Upper lobe of left lung (tissue), 6 donors: ENCODE measurements around the gene CPT1A. TPM values are rescaled to one million over a fixed set of nuclear protein-coding genes. Genes with fewer than 3 reads are reported as not detected.

ENCODE experiments used
- ATAC-seq, 2 donors: fragments of 200-7000 bp; cut with Tn5 transposase; one replicate each; pipeline ENCODE4 v1.9.1; 2022; ENCODE audit warnings: mild to moderate bottlenecking in 2 of 2, moderate library complexity in 2 of 2; ENCODE audit not compliant: low FRiP score in 2 of 2
- DNase-seq, 2 donors: peaks; one replicate each; pipeline ENCODE4 v3.0.0-alpha.2; 2019 to 2020
- H3K27ac ChIP-seq, 4 donors: fragments of 200-600 bp; sonication (generic); one replicate each; pipeline ENCODE4 v1.5.1; 2016 to 2019
- H3K27me3 ChIP-seq, 4 donors: fragments of 200-600 bp; sonication (generic); one replicate each; pipeline ENCODE4 v1.5.1; 2017 to 2019
- H3K36me3 ChIP-seq, 4 donors: fragments of 200-600 bp; sonication (generic); one replicate each; pipeline ENCODE4 v1.5.1; 2016 to 2019
- H3K4me1 ChIP-seq, 4 donors: fragments of 200-600 bp; sonication (generic); one replicate each; pipeline ENCODE4 v1.5.1; 2018 to 2019
- H3K4me3 ChIP-seq, 4 donors: fragments of 200-600 bp; sonication (generic); one replicate each; pipeline ENCODE4 v1.5.1; 2017 to 2019; ENCODE audit warnings: mild to moderate bottlenecking in 2 of 4, moderate library complexity in 1 of 4
- H3K9me3 ChIP-seq, 4 donors: fragments of 200-600 bp; sonication (generic); one replicate each; pipeline ENCODE4 v1.5.1; 2018 to 2019
- EP300 ChIP-seq, 4 donors: sonication (generic); formaldehyde crosslinking; IDR thresholded peaks; one replicate each; pipeline ENCODE4 v1.5.1; 2017; ENCODE audit warnings: antibody characterized with exemption in 4 of 4, control low read depth in 2 of 4
- POLR2A ChIP-seq, 4 donors: fragments of 450-650 bp; IDR thresholded peaks; one replicate each; pipeline ENCODE4 v1.5.1; 2016 to 2017; ENCODE audit warnings: antibody characterized with exemption in 4 of 4, mild to moderate bottlenecking in 2 of 4
- POLR2AphosphoS5 ChIP-seq, 2 donors: sonication (generic); formaldehyde crosslinking; IDR thresholded peaks; one replicate each; pipeline ENCODE4 v1.5.1; 2017; ENCODE audit warnings: antibody characterized with exemption in 2 of 2
- WGBS, 2 donors: methylation state at CpG; one replicate each; pipeline ENCODE4 v1.1.5; 2017 to 2018; 5-methylcytosine and 5-hydroxymethylcytosine counted together
- total RNA-seq, 6 donors: library from RNA; depleted of rRNA in 4 of 6; stranded (reverse); fragments of >200 nt in 4 of 6; gene quantifications; one replicate each; pipeline versions ENCODE4 v1.1.0 to v1.2.1, GENCODE V29; 2016 to 2021
- TF ChIP-seq, protein P1 (sequence below), 6 experiments: fragments of 450-650 bp in 4 of 6; fragments of 200-600 bp in 2 of 6; sonication (generic) in 2 of 6; IDR thresholded peaks; one replicate each; pipeline ENCODE4 v1.5.1; 2016 to 2019; ENCODE audit warnings: antibody characterized with exemption in 6 of 6
- donor health status: DM: no; HTN: no; CAD: no; lungs with moderate emphysema.
- donor health status: DM: no; HTN: yes; CAD: no; lungs with severe emphysema.

The CPT1A gene
- total RNA-seq, 6 donors from 2014 or later, result 38.2 to 91.8 (median 63.3) TPM

DNA sequence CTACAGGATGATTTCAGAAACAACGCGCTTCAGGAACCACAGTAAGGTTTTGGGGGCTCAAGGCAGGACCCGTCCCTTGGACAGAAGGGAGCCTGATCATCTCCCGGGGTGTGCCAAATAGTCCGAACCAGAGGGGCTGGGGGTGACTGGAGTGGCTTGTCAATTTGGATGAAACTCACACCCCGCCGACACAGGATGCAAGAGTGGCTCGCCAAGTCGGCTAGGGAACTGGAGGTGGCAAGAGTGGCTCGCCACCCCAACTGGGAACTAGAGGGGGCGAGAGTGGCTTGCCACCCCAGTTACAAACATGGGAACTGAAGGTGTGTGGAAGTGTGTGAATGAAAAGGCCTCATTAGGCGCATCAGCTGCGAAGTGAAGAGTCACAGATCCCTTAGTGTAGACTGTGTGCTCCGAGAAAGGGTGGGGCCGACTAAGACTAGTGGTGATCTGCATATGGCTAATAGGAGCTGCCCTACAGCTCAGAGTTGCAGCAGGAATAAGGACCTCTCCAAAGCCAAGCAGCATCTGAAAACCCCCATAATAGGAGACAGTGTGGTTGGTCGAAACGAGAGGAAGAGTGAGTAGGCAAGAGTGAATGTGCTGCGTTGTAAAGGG is 26.6 kb upstream of the CPT1A start:
- no peak for DNase-seq
- no peak for ATAC-seq
- 92 to 96% methylated on average over 18 of the region's 18 CpGs for WGBS, 2 donors

DNA sequence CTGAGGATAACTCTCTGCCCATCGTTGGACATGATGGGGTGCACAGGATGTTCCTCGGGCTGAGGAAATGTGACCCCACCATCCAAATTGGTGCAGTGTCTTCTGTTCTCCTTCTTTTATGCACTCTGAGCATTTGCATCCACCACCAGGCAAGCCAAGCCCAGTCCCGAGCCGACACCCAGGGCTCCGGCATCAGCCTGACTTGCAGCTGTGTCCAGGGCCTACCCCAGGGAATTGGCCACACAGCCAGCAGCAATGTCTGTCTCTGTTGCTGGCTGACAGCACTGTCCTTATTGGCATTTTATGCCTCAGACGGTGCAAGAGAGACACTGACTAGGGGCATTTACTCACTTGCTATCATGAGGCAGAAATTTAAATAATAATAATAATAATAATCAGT is 25.4 kb upstream of the CPT1A start:
- WGBS, 2 donors, result 83 to 85% methylated on average over 6 of the region's 6 CpGs
- H3K27ac ChIP-seq, result no peak overlapping the region
- TF ChIP-seq EP300 (IDR thresholded peaks at IDR 0.05), result no peak
- no peak for TF ChIP-seq POLR2A (IDR thresholded peaks at IDR 0.05)
- TF ChIP-seq POLR2AphosphoS5 (IDR thresholded peaks at IDR 0.05), result no peak
- no peak overlapping the region for H3K4me3 ChIP-seq
- DNase-seq (peak in 1 of 2 donors; percentile 51), ATAC-seq (no peak)
- H3K9me3 ChIP-seq, result peaks cover 0 to 8% (median 4%) of the 10 kb centered on the region in 4 donors
- no peaks in the 10 kb centered on the region for H3K27me3 ChIP-seq
- no peaks in the 10 kb centered on the region for H3K36me3 ChIP-seq
- H3K4me1 ChIP-seq, result peaks cover 0 to 14% (median 2%) of the 10 kb centered on the region in 4 donors

More for the DNA sequence above, 26.6 kb upstream of the CPT1A start:
- peaks cover 0 to 14% (median 2%) of the 10 kb centered on the region in 4 donors for H3K4me1 ChIP-seq
- H3K36me3 ChIP-seq, result no peaks in the 10 kb centered on the region
- no peaks in the 10 kb centered on the region for H3K27me3 ChIP-seq
- H3K9me3 ChIP-seq, result peaks cover 0 to 8% (median 4%) of the 10 kb centered on the region in 4 donors
- no peak overlapping the region for H3K27ac ChIP-seq
- no peak for TF ChIP-seq EP300 (IDR thresholded peaks at IDR 0.05)
- TF ChIP-seq, protein P1, sequence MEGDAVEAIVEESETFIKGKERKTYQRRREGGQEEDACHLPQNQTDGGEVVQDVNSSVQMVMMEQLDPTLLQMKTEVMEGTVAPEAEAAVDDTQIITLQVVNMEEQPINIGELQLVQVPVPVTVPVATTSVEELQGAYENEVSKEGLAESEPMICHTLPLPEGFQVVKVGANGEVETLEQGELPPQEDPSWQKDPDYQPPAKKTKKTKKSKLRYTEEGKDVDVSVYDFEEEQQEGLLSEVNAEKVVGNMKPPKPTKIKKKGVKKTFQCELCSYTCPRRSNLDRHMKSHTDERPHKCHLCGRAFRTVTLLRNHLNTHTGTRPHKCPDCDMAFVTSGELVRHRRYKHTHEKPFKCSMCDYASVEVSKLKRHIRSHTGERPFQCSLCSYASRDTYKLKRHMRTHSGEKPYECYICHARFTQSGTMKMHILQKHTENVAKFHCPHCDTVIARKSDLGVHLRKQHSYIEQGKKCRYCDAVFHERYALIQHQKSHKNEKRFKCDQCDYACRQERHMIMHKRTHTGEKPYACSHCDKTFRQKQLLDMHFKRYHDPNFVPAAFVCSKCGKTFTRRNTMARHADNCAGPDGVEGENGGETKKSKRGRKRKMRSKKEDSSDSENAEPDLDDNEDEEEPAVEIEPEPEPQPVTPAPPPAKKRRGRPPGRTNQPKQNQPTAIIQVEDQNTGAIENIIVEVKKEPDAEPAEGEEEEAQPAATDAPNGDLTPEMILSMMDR (IDR thresholded peaks at IDR 0.05), result no peak
- TF ChIP-seq POLR2AphosphoS5 (IDR thresholded peaks at IDR 0.05), result no peak
- no peak for TF ChIP-seq POLR2A (IDR thresholded peaks at IDR 0.05)
- H3K4me3 ChIP-seq, result no peak overlapping the region

DNA sequence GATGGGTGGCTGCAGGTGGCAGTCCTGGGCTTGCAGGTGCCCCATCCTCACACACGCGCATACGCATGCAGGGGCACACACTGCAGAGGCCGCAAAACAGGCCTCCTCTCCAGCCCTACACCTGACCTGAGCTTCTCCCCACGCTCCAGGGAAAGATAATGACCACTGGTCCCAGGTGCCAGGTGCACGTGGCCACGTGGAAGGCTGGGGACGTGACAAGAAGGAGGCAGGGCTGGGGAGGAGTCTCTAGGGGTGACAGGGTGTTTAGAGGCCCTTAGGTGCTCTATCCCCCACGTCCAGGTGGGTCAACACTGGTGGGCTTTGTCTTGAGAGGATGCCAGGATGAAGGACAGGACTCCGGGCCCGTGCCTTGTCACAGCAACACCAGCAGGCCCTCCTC is 23.5 kb upstream of the CPT1A start:
- Histone ChIP-seq H3K27me3 (no peaks in the 10 kb centered on the region), H3K4me3 (no peak overlapping the region), H3K4me1 (peaks cover 0 to 7% (median 2%) of the 10 kb centered on the region in 4 donors), H3K36me3 (no peaks in the 10 kb centered on the region), H3K9me3 (peaks cover 0 to 8% (median 4%) of the 10 kb centered on the region in 4 donors), H3K27ac (no peak overlapping the region)
- 85 to 93% methylated on average over 11 of the region's 11 CpGs for WGBS, 2 donors
- no peak for ATAC-seq
- TF ChIP-seq, protein P1 (IDR thresholded peaks at IDR 0.05), result no peak
- TF ChIP-seq POLR2A (IDR thresholded peaks at IDR 0.05), result no peak
- DNase-seq, result no peak

DNA sequence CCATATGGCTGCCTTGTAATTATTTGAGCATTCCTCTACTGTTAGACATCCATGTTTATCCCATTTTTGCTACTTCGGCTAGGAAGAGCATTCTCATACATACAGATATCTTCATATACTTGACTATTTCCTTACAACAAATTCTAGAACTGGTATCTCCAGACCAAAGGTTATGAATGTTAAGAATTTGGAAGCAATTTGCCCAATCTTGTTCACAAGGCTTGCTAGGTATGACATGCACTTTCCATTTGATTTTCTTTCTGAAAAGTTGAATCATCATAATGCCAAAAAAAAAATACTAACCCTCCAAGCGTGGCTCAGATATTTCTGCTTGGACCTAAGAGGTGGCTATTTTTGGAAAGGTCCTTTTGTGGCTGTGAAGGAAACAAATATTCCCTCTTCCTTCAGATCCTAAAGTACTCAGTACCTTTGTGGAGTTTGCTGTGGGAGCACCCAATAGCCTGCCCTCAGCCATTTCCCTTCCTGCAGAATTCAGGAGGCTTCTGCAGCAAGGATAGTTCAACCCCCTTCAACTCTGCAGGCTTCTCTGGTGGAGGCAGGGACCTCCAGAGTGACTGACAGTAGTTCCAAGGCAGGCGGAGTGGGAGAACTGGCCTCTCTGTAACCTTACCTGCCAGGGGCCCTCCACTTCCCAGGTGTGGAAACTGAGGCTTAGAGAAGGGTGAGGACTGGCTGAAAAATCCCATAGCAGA is 22.0 kb upstream of the CPT1A start:
- Histone ChIP-seq H3K4me1 (no peaks in the 10 kb centered on the region), H3K27me3 (no peaks in the 10 kb centered on the region), H3K4me3 (no peak overlapping the region), H3K9me3 (peaks cover 0 to 8% (median 4%) of the 10 kb centered on the region in 4 donors), H3K27ac (no peak overlapping the region), H3K36me3 (no peaks in the 10 kb centered on the region)
- DNase-seq (no peak), ATAC-seq (no peak)
- 90 to 98% methylated on average over 3 of the region's 3 CpGs for WGBS, 2 donors
- TF ChIP-seq EP300 (IDR thresholded peaks at IDR 0.05), result no peak

DNA sequence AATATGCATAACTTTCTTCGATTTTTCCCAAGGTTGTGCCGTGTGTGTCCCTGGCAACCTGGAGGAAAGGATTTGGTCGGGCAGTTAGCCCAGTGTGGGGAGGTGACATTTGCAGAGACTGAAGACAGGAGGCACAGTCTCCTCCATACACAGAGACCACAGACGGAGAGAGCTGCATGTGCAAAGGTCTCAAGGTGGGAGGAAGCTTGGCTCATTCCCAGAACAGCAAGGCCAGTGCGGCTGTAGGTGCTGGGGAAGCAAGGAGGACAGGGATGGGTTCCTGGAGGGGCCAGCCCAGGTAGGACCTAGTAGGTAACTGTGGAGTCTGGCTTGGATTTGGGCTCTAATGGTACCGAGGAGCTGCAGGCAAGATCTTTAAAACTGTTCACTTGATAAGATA is 20.7 kb upstream of the CPT1A start:
- no peak overlapping the region for H3K4me3 ChIP-seq
- no peak for ATAC-seq
- H3K4me1 ChIP-seq, result no peaks in the 10 kb centered on the region
- H3K27me3 ChIP-seq, result no peaks in the 10 kb centered on the region
- H3K9me3 ChIP-seq, result peaks cover 0 to 8% (median 4%) of the 10 kb centered on the region in 4 donors
- TF ChIP-seq POLR2A (IDR thresholded peaks at IDR 0.05) (no peak), EP300 (IDR thresholded peaks at IDR 0.05) (no peak), POLR2AphosphoS5 (IDR thresholded peaks at IDR 0.05) (no peak)
- TF ChIP-seq, protein P1 (IDR thresholded peaks at IDR 0.05), result no peak
- no peaks in the 10 kb centered on the region for H3K36me3 ChIP-seq
- no peak for DNase-seq
- 80 to 81% methylated on average over 6 of the region's 6 CpGs for WGBS, 2 donors
- H3K27ac ChIP-seq, result no peak overlapping the region
